H1 (cell line): Measurements from ENCODE around the gene SEMA5B. TPM values are rescaled to one million over a fixed set of nuclear protein-coding genes. Genes with fewer than 3 reads are reported as not detected.

Experiments
- BRCA1 ChIP-seq: IDR thresholded peaks from 2 replicates; pipeline ENCODE4 v1.6.1; 2012; ENCODE audit warnings: low read depth, low read length, improper control_type of control experiment
- CREB1 ChIP-seq: IDR thresholded peaks from 2 replicates; pipeline ENCODE4 v1.6.1; 2012; ENCODE audit warnings: inconsistent platforms
- SIX5 ChIP-seq: IDR thresholded peaks from 2 replicates; pipeline ENCODE4 v1.6.1; 2011; ENCODE audit warnings: mild to moderate bottlenecking, low read depth, low read length
- TAF1 ChIP-seq: IDR thresholded peaks from 2 replicates; pipeline ENCODE4 v1.6.1; 2011; ENCODE audit warnings: mild to moderate bottlenecking, low read depth, low read length
- polyA plus RNA-seq, 7 experiments: library from polyadenylated mRNA; depleted of rRNA in 3 of 7; stranded (reverse) in 5 of 7; unstranded in 2 of 7; fragments of >200 nt in 5 of 7; fragments of 200-250 nt in 2 of 7; gene quantifications; 1 replicate in 5 of 7; 2 replicates in 1 of 7; 4 replicates in 1 of 7; pipeline versions ENCODE4 v1.2.1 to v1.2.3, GENCODE V29; 2011 to 2013; ENCODE audit warnings: missing spikeins in 2 of 7, mixed read lengths in 2 of 7
- total RNA-seq: library from RNA; stranded (reverse); fragmentation: NEBNext Ultra II Directional; extraction: Animal tissue kit (Norgen Biotek cat#: 25700); gene quantifications from 2 replicates; pipeline ENCODE4 v1.2.1, GENCODE V29; 2021

SEMA5B gene
- total and polyA plus RNA-seq, 2 of the 8 experiments (the other 6 are each of a cell fraction or from before 2014, with no cell fraction given), result 13.1 to 22.4 TPM

- TF ChIP-seq TAF1, result no peak
- TF ChIP-seq SIX5, result no peak
- TF ChIP-seq BRCA1, result no peak
- TF ChIP-seq CREB1, result no peak
Observed at GRCh38 chr3:122920986-122921385, 106.6 kb downstream of the SEMA5B start (continued).
